Heart left ventricle (tissue), 16 donors: Measurements from ENCODE around the gene NGB. TPM values are rescaled to one million over a fixed set of nuclear protein-coding genes. Genes with fewer than 3 reads are reported as not detected.

Experiments used
- ATAC-seq, 4 donors: fragments of 200-7000 bp; cut with Tn5 transposase; one replicate each; pipeline ENCODE4 v1.9.1; 2020 to 2022; ENCODE audit warnings: moderate library complexity in 4 of 4, mild to moderate bottlenecking in 3 of 4, moderate number of reproducible peaks in 1 of 4
- DNase-seq, 5 donors: peaks; one replicate each; pipeline ENCODE4 v3.0.0-alpha.2; 2020
- H3K27ac ChIP-seq, 12 donors: fragments of 200-600 bp; sonication (generic) in 4 of 12; one replicate each; pipeline versions ENCODE4 v1.5.0 to v1.8.0; 2016 to 2022; ENCODE audit warnings: mild to moderate bottlenecking in 2 of 12
- H3K27me3 ChIP-seq, 9 donors: fragments of 200-600 bp; sonication (generic) in 2 of 9; one replicate each; pipeline versions ENCODE4 v1.5.1 to v1.8.0; 2016 to 2022; ENCODE audit warnings: mild to moderate bottlenecking in 3 of 9
- H3K36me3 ChIP-seq, 9 donors: fragments of 200-600 bp; sonication (generic) in 2 of 9; one replicate each; pipeline versions ENCODE4 v1.5.0 to v1.8.0; 2018 to 2022; ENCODE audit warnings: mild to moderate bottlenecking in 2 of 9
- H3K4me1 ChIP-seq, 12 donors: fragments of 200-600 bp; sonication (generic) in 4 of 12; one replicate each; pipeline versions ENCODE4 v1.5.0 to v1.8.0; 2016 to 2022; ENCODE audit warnings: mild to moderate bottlenecking in 3 of 12
- H3K4me3 ChIP-seq, 12 donors: fragments of 200-600 bp; sonication (generic) in 4 of 12; one replicate each; pipeline versions ENCODE4 v1.5.0 to v1.8.0; 2017 to 2022; ENCODE audit warnings: mild to moderate bottlenecking in 9 of 12, moderate library complexity in 4 of 12
- H3K9me3 ChIP-seq, 12 donors: fragments of 200-600 bp; sonication (generic) in 4 of 12; one replicate each; pipeline versions ENCODE4 v1.5.0 to v1.8.0; 2016 to 2022; ENCODE audit warnings: mild to moderate bottlenecking in 1 of 12
- POLR2A ChIP-seq, 2 donors: fragments of 450-650 bp; IDR thresholded peaks; one replicate each; pipeline ENCODE4 v1.6.1; 2017; ENCODE audit warnings: antibody characterized with exemption in 2 of 2, mild to moderate bottlenecking in 2 of 2, moderate library complexity in 2 of 2
- WGBS, 4 donors: extraction: QIAGEN DNeasy Blood & Tissue Kit in 2 of 4; methylation state at CpG; one replicate each; pipeline versions ENCODE4 v1.1.5 to v1.1.7; 2013 to 2018; 5-methylcytosine and 5-hydroxymethylcytosine counted together
- intact Hi-C, 10 donors: fragments of 100-400 bp; cut with DNase I; formaldehyde crosslinking; loops; one replicate each; pipeline versions ENCODE4 v1.11.1 to v1.14.2; 2022
- polyA plus RNA-seq, 2 donors: library from polyadenylated mRNA; stranded (reverse); fragments of 200-250 nt; gene quantifications; one replicate each; pipeline ENCODE4 v1.2.3, GENCODE V29; 2013
- total RNA-seq, 9 donors: library from RNA; depleted of rRNA in 2 of 9; stranded (reverse); fragments of >200 nt in 2 of 9; fragmentation: NEBNext Ultra II Directional in 3 of 9; extraction: Animal tissue kit (Norgen Biotek cat#: 25700) in 3 of 9; gene quantifications; one replicate each; pipeline versions ENCODE4 v1.1.0 to v1.2.4, GENCODE V29; 2016 to 2023
- TF ChIP-seq, protein P1 (sequence below), 12 donors: fragments of 200-600 bp; sonication (generic) in 4 of 12; IDR thresholded peaks; one replicate each; pipeline versions ENCODE4 v1.5.0 to v1.8.0; 2018 to 2022; ENCODE audit warnings: antibody characterized with exemption in 12 of 12, mild to moderate bottlenecking in 5 of 12
- donor health status: ischemic (EF 13 %, LVEDD 7.1; RV severe dilation, severe dysfunction).
- donor health status: healthy with polysubstance abuse.
- donor health status: DM: no; HTN: yes; CAD: no.
- donor health status: DM: no; HTN: no; CAD: no.
- donor health status: ischemic (EF 25% LVEDD 6.9; RV normal size, moderate dysfunction).
- donor health status: ischemic (EF 25% LVEDD 5.7; RV mildly dilated, moderate dysfunction).
- donor health status: healthy.
- donor health status: DM: yes; HTN: yes; CAD: no.
- donor health status: ischemic (EF 35%, LVEDD 5.7; RV mildly dilated, moderate dysfunction).
- donor health status: nonischemic (EF 11% LVEDD 7.7; RV severe dilation, severe dysfunction).
- donor health status: DM: yes; HTN: yes; CAD: no.
- donor health status: PGD.
- donor health status: ischemic (EF 29% LVEDD 5.4; RV normal size, mild dysfunction).
- donor health status: nonischemic (EF 23%, LVEDD 6.1; RV moderate dilation, normal function).

The NGB gene
- total and polyA plus RNA-seq, 11 donors, result not detected

DNA sequence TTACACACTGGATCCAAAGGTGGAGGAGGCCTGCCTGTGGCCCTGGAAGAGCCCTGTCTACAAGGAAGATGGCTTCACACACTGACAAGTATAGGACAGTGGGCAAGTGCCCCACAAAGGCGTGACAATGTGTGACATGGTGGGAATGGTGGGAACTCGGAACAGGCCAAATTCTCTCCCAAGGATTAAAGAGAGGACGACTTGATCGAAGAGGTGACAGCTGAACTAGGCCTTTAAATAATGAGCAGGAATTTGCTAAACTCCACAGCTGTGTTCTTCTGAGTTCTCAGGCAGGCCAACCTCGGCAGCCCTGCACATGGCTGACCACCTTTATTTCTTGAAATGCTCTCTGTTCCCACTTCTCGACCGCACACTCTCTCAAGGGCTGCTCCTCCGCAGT lies 25.9 kb upstream of the NGB start:
- ATAC-seq (no peak), DNase-seq (no peak)
- intact Hi-C loops, result loop anchor here in 1 of 10 donors (10.0 kb wide), 1 partner anchor 258 kb away; no protein-coding TSS in a partner anchor
- H3K36me3 ChIP-seq, result peaks cover 0 to 80% (median 44%) of the 10 kb centered on the region in 9 donors
- no peak overlapping the region for H3K4me3 ChIP-seq
- H3K27me3 ChIP-seq, result no peaks in the 10 kb centered on the region
- WGBS, 4 donors, result 87 to 94% (median 89%) methylated on average over 8 of the region's 8 CpGs
- H3K9me3 ChIP-seq, result no peaks in the 10 kb centered on the region
- no peaks in the 10 kb centered on the region for H3K4me1 ChIP-seq
- no peak for TF ChIP-seq POLR2A (IDR thresholded peaks at IDR 0.05)
- TF ChIP-seq, protein P1, sequence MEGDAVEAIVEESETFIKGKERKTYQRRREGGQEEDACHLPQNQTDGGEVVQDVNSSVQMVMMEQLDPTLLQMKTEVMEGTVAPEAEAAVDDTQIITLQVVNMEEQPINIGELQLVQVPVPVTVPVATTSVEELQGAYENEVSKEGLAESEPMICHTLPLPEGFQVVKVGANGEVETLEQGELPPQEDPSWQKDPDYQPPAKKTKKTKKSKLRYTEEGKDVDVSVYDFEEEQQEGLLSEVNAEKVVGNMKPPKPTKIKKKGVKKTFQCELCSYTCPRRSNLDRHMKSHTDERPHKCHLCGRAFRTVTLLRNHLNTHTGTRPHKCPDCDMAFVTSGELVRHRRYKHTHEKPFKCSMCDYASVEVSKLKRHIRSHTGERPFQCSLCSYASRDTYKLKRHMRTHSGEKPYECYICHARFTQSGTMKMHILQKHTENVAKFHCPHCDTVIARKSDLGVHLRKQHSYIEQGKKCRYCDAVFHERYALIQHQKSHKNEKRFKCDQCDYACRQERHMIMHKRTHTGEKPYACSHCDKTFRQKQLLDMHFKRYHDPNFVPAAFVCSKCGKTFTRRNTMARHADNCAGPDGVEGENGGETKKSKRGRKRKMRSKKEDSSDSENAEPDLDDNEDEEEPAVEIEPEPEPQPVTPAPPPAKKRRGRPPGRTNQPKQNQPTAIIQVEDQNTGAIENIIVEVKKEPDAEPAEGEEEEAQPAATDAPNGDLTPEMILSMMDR (IDR thresholded peaks at IDR 0.05), result no peak
- no peak overlapping the region for H3K27ac ChIP-seq

DNA sequence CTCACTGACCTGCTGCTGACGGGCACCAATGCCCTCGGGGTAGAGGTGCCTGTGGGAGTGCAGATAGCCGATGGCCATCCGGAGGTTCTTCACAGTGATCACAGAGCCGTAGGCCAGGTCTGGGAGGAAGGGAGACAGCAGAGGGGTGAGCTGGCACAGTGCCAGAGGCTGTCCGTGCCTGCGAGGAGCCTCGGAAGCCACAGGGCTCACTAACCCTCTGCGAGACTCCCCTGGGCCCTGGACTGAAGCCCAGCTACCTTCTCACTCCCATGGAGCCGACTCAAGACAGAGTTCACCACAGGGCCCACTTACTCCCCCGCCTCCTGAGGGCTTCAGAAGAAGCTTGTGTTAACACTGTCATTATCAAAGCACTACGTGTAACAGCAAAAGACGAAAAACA lies 25.1 kb upstream of the NGB start:
- 73 to 81% (median 75%) methylated on average over 11 to 13 of the region's 13 CpGs for WGBS, 4 donors
- DNase-seq (no peak), ATAC-seq (no peak)
- Histone ChIP-seq H3K4me3 (no peak overlapping the region), H3K36me3 (peaks cover 0 to 83% (median 44%) of the 10 kb centered on the region in 9 donors), H3K27me3 (no peaks in the 10 kb centered on the region), H3K27ac (no peak overlapping the region), H3K4me1 (no peaks in the 10 kb centered on the region), H3K9me3 (no peaks in the 10 kb centered on the region)
- intact Hi-C loops, result loop anchor here in 1 of 10 donors (10.0 kb wide), 1 partner anchor 259 kb away; no protein-coding TSS in a partner anchor
- TF ChIP-seq, protein P1 (IDR thresholded peaks at IDR 0.05), result no peak
- TF ChIP-seq POLR2A (IDR thresholded peaks at IDR 0.05), result no peak

DNA sequence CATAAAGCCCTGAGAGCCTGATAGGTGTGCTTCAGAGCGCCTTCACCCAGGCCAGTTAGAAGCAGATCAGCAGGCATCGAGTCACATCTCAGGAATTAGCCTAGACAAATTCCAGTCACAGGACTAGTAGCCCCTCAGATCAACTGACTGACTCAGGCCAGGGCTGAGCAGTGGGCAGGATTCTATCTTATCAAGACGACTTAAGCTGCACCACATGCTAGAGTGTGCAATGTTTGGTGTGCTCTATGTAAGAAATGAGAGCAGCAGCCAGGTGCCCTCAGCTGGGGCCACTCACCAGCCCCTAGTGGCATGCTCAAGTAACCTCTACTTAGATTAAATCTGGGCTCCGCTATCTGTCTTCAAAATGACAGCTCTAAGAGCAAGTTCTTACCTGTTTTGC lies 19.7 kb upstream of the NGB start:
- ATAC-seq (no peak), DNase-seq (no peak)
- Histone ChIP-seq H3K4me1 (no peaks in the 10 kb centered on the region), H3K27ac (no peak overlapping the region), H3K9me3 (no peaks in the 10 kb centered on the region), H3K36me3 (peaks cover 0 to 94% (median 55%) of the 10 kb centered on the region in 9 donors), H3K4me3 (no peak overlapping the region), H3K27me3 (no peaks in the 10 kb centered on the region)
- WGBS, 4 donors, result 73 to 84% (median 80%) methylated on average over 4 of the region's 4 CpGs
- TF ChIP-seq, protein P1 (IDR thresholded peaks at IDR 0.05), result no peak
- no peak for TF ChIP-seq POLR2A (IDR thresholded peaks at IDR 0.05)
- intact Hi-C loops, result loop anchor here in 1 of 10 donors (10.0 kb wide), 1 partner anchor 264 kb away; no protein-coding TSS in a partner anchor

DNA sequence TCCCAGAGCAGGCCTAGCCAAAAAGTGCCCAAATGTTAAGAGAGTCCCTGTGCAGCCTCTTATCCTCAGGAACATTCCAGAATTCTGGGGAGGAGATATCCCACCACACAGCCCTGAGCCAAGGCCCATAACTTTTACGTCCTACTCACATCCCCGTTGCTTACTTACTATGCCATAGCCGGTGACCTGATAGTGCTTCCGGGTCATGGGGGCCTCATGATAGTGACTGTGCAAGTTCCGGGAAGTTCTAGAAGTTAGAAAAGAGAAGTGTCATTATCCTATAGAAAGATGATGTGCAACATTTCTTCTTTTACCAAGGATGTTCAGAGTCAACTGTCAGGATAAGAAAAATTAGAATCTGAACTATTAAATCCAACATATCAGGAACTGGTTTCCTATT lies 15.6 kb upstream of the NGB start:
- Histone ChIP-seq H3K4me3 (no peak overlapping the region), H3K36me3 (peaks cover 2 to 99% (median 75%) of the 10 kb centered on the region in 9 donors), H3K27me3 (no peaks in the 10 kb centered on the region), H3K27ac (no peak overlapping the region), H3K9me3 (no peaks in the 10 kb centered on the region), H3K4me1 (no peaks in the 10 kb centered on the region)
- intact Hi-C loops, result no loop called here
- ATAC-seq, result no peak
- TF ChIP-seq, protein P1 (IDR thresholded peaks at IDR 0.05), result no peak
- no peak for TF ChIP-seq POLR2A (IDR thresholded peaks at IDR 0.05)
- 91 to 95% (median 93%) methylated on average over 5 of the region's 5 CpGs for WGBS, 4 donors
- DNase-seq, result no peak
